ENCODE data around the gene LCK. TPM values are rescaled to one million over a fixed set of nuclear protein-coding genes. Genes with fewer than 3 reads are reported as not detected.

LCK gene
- total RNA-seq, 6 experiments from 2014 or later = 0.73 to 1.7 (median 1.1) TPM

DNA sequence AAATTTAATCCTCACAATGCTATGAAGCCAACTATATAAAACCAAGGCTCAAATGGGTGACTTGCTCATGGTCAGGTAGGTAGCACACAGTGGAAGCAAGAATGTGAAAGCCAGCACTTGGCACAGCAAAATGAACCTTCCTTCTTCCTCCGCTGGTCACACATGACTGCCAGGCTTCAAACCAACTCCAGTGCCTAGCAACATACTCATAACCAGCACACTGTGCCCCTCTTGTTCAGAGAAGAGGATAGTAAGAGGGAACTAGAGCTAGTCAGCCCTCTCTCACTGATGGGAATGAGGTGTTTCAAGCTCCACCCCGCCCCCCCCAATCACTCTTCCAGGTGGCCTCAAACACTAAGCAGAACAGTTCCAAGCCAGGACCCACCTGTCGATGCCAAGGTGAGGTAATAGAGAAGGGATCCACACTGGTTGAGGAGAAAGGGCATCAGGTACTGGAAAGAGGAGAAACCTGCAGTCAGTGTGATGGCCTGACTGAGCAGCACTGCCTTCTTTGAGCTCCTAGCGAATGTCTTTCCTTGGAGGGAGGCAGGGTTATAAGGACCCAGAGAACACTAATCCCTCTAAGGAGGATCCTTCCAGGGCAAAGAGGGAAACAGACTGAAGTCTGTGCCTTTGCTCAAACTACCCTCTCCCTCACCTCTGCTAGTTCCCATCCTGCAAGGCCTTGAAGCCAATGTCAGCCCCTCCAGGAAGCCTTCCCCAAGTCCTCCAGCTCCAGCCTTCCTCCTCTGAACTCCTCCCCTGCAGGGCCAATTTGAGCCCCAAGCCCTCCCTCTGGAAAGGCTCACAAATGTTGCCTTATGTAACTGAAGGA lies 30.1 kb upstream of the LCK start:
- peak overlapping the region; percentile 73 to 93 (median 91) for H3K4me3 ChIP-seq
- DNase-seq (no peak), ATAC-seq (no peak)
- no peak overlapping the region for H3K27ac ChIP-seq
- no peak for TF ChIP-seq POLR2A (IDR thresholded peaks at IDR 0.05)
- TF ChIP-seq, protein P1, sequence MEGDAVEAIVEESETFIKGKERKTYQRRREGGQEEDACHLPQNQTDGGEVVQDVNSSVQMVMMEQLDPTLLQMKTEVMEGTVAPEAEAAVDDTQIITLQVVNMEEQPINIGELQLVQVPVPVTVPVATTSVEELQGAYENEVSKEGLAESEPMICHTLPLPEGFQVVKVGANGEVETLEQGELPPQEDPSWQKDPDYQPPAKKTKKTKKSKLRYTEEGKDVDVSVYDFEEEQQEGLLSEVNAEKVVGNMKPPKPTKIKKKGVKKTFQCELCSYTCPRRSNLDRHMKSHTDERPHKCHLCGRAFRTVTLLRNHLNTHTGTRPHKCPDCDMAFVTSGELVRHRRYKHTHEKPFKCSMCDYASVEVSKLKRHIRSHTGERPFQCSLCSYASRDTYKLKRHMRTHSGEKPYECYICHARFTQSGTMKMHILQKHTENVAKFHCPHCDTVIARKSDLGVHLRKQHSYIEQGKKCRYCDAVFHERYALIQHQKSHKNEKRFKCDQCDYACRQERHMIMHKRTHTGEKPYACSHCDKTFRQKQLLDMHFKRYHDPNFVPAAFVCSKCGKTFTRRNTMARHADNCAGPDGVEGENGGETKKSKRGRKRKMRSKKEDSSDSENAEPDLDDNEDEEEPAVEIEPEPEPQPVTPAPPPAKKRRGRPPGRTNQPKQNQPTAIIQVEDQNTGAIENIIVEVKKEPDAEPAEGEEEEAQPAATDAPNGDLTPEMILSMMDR (IDR thresholded peaks at IDR 0.05) = no peak
- intact Hi-C loops (cut with DNase I) = no loop called here
- 85% methylated on average over 4 of the region's 4 CpGs for WGBS (ENCODE audit: insufficient coverage, low coverage, low lambda C conversion rate, missing lambda C conversion rate)
- H3K4me1 ChIP-seq = peaks cover 0 to 30% (median 15%) of the 10 kb centered on the region in 4 donors
- peaks cover 0 to 19% (median 7%) of the 10 kb centered on the region in 4 donors for H3K36me3 ChIP-seq
- no peaks in the 10 kb centered on the region for H3K9me3 ChIP-seq
- no peaks in the 10 kb centered on the region for H3K27me3 ChIP-seq

DNA sequence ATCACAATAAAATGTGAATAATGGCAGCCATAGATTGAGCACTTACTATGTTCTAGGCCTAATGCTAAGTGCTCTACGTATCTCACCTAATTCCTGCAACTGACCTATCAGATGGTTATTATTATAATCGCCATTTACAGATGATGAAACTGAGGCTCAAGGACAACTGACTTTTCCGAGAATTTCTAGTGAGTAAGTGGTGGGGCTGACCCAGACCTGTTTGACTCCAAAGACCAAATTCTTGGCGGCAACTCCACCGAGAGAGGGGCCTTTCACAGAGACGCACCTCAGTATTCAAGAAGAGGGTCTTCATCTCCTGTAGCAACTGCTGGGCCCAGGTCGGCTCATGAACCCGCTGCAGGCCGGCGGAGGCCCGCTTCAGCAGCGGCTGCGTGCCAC lies 29.5 kb upstream of the LCK start:
- TF ChIP-seq, protein P1 (IDR thresholded peaks at IDR 0.05) = no peak
- TF ChIP-seq POLR2A (IDR thresholded peaks at IDR 0.05) = no peak
- Histone ChIP-seq H3K27me3 (no peaks in the 10 kb centered on the region), H3K27ac (peak overlapping the region in 2 of 3 donors; percentile 81 to 88), H3K4me1 (peaks cover 0 to 30% (median 15%) of the 10 kb centered on the region in 4 donors), H3K4me3 (peak overlapping the region; percentile 73 to 93 (median 91)), H3K9me3 (no peaks in the 10 kb centered on the region), H3K36me3 (peaks cover 0 to 25% (median 11%) of the 10 kb centered on the region in 4 donors)
- 7% methylated on average over 6 of the region's 13 CpGs for WGBS (ENCODE audit: insufficient coverage, low coverage, low lambda C conversion rate, missing lambda C conversion rate)
- ATAC-seq (no peak), DNase-seq (no peak)
- intact Hi-C loops (cut with DNase I) = no loop called here

DNA sequence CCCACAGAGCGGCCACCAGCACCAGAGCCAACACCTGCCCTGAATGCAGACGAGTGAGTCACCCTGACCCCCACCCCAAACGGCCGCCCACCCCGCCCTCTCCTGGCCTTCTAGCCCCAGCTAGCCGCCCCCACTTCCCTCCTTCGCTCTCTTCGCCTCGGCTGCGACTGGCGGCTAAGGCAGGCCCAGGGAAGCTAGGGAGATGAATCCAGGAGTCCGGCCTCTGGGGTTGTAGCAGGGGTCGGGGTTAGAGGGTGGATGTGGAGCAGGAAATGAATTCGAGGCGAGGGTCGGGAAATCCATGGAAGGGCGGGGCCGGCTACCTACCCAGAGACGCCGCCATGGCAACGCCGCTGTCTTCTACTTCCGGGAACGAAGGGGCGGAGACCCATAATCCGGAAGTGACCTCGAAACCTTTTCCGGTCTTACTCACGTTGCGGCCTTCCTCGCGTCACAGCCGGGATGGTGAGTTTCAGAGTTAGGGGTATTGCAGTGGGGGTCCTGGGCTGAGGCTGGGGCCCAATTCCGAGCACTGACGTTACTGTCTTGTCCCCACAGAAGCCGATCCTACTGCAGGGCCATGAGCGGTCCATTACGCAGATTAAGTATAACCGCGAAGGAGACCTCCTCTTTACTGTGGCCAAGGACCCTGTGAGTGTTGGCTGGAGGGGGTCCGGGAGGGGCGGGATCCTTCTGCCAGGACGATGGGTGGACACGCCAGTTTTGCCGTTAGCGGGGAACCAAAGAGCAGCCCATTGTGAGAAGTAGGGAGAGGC lies 28.9 kb upstream of the LCK start, which contains the start of the genes EIF3I and TMEM234:
EIF3I (plus strand) TSS at position 428 of the 776 bp plus-strand sequence; CDS start at position 463, 35 bp downstream.
TMEM234 (minus strand) TSS at position 374 of the 776 bp plus-strand sequence; CDS start at position 343, 31 bp downstream.
- DNase-seq = peak; percentile 92 to 94 (median 94)
- no peaks in the 10 kb centered on the region for H3K9me3 ChIP-seq
- H3K27ac ChIP-seq = peak within 1 kb of the TSS; percentile 74 to 88 (median 81)
- peak within 1 kb of the TSS; percentile 73 to 93 (median 91) for H3K4me3 ChIP-seq
- peaks cover 0 to 25% (median 13%) of the 10 kb centered on the region in 4 donors for H3K36me3 ChIP-seq
- no peaks in the 10 kb centered on the region for H3K27me3 ChIP-seq
- intact Hi-C loops (cut with DNase I) = no loop called here
- H3K4me1 ChIP-seq = peaks cover 0 to 30% (median 15%) of the 10 kb centered on the region in 4 donors
- peak; percentile 92 to 97 (median 95) for ATAC-seq
- 2% methylated on average over 28 of the region's 46 CpGs for WGBS (ENCODE audit: insufficient coverage, low coverage, low lambda C conversion rate, missing lambda C conversion rate)
- TF ChIP-seq, protein P1 (IDR thresholded peaks at IDR 0.05) = no peak
- peak; percentile 70 for TF ChIP-seq POLR2A (IDR thresholded peaks at IDR 0.05)

DNA sequence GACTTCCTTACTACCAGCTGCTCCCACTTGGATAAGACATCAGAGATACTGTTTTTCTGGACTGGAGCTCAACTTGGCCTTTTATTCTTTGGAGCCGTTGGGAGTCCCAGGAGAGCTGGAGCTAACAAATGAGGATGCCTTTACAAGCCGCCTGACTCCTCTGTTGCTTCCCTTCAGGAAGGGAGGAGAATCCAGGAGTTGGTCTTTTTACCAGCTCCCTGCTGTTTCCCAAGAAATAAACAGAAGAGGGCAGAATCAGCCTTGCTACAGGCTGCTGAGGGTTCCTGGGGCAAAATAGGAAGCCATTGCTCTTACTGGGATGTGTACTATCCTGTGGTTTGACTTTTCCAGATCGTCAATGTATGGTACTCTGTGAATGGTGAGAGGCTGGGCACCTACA lies 27.4 kb upstream of the LCK start:
- Histone ChIP-seq H3K4me1 (peaks cover 0 to 30% (median 15%) of the 10 kb centered on the region in 4 donors), H3K36me3 (peaks cover 0 to 41% (median 20%) of the 10 kb centered on the region in 4 donors), H3K4me3 (no peak overlapping the region), H3K9me3 (no peaks in the 10 kb centered on the region), H3K27me3 (no peaks in the 10 kb centered on the region), H3K27ac (peak overlapping the region; percentile 28 to 81 (median 74))
- intact Hi-C loops (cut with DNase I) = no loop called here
- TF ChIP-seq, protein P1 (IDR thresholded peaks at IDR 0.05) = no peak
- no peak for TF ChIP-seq POLR2A (IDR thresholded peaks at IDR 0.05)
- ATAC-seq (no peak), DNase-seq (no peak)
- 58% methylated on average over 2 of the region's 3 CpGs for WGBS (ENCODE audit: insufficient coverage, low coverage, low lambda C conversion rate, missing lambda C conversion rate)
